Activated T-cell treated with anti-CD3 and anti-CD28 coated beads, Interleukin-2, amount 50 U/mL, for 24 hours (primary cell): ENCODE results near the gene PFKFB1.
"Not testable (repeated sequence)": the region's sequence is repeated elsewhere in the genome, so short reads cannot be mapped to it uniquely, and the experiment has no call there.

Experiments
- DNase-seq: peaks from one replicate; pipeline ENCODE4 v3.0.0-alpha.2; 2020
- H3K27ac Mint-ChIP-seq: 2 replicates; pipeline ENCODE4 v1.8.0; 2020; ENCODE audit warnings: mild to moderate bottlenecking, mixed read lengths
- H3K27me3 Mint-ChIP-seq: 2 replicates; pipeline ENCODE4 v1.8.0; 2020; ENCODE audit warnings: mixed read lengths
- H3K36me3 Mint-ChIP-seq: 2 replicates; pipeline ENCODE4 v1.8.0; 2020; ENCODE audit warnings: low read depth, mixed read lengths
- H3K4me1 Mint-ChIP-seq: 2 replicates; pipeline ENCODE4 v1.8.0; 2020; ENCODE audit warnings: low read depth, mixed read lengths
- H3K4me3 Mint-ChIP-seq: 2 replicates; pipeline ENCODE4 v1.8.0; 2020; ENCODE audit warnings: mild to moderate bottlenecking, moderate library complexity, mixed read lengths
- H3K9me3 Mint-ChIP-seq: 2 replicates; pipeline ENCODE4 v1.8.0; 2020; ENCODE audit warnings: mixed read lengths

PFKFB1 gene

GRCh38 chrX:55006827-55007621, 13.0 kb upstream of the PFKFB1 start:
- H3K27ac Mint-ChIP-seq: no peak overlapping the region
- DNase-seq: no peak
- peaks cover 23% of the 10 kb centered on the region for H3K4me1 Mint-ChIP-seq
- peaks cover 52% of the 10 kb centered on the region for H3K36me3 Mint-ChIP-seq
- no peak overlapping the region for H3K4me3 Mint-ChIP-seq
- no peaks in the 10 kb centered on the region for H3K9me3 Mint-ChIP-seq
- H3K27me3 Mint-ChIP-seq: peaks cover 18% of the 10 kb centered on the region

- Mint-ChIP-seq H3K4me3 (no peak overlapping the region), H3K27me3 (peaks cover 18% of the 10 kb centered on the region), H3K36me3 (peaks cover 66% of the 10 kb centered on the region), H3K9me3 (no peaks in the 10 kb centered on the region), H3K4me1 (peaks cover 27% of the 10 kb centered on the region), H3K27ac (no peak overlapping the region)
- no peak for DNase-seq
Observed at GRCh38 chrX:55005256-55005655, 11.3 kb upstream of the PFKFB1 start.

GRCh38 chrX:55004231-55004630, 10.2 kb upstream of the PFKFB1 start:
- Mint-ChIP-seq H3K4me1 (peaks cover 29% of the 10 kb centered on the region), H3K4me3 (no peak overlapping the region)

GRCh38 chrX:54999717-55000598, 6.0 kb upstream of the PFKFB1 start, which contains the start of gene APEX2:
TSS of gene APEX2 (plus strand) at chrX:55000363. CDS start at chrX:55000423, 60 bp downstream.
- H3K36me3 Mint-ChIP-seq: peaks cover 43% of the 10 kb centered on the region
- no peaks in the 10 kb centered on the region for H3K27me3 Mint-ChIP-seq
- peak within 1 kb of the TSS; percentile 89 for H3K4me3 Mint-ChIP-seq
- DNase-seq: peak; percentile 87
- peak within 1 kb of the TSS; percentile 93 for H3K27ac Mint-ChIP-seq
- peaks cover 15% of the 10 kb centered on the region for H3K4me1 Mint-ChIP-seq
- no peaks in the 10 kb centered on the region for H3K9me3 Mint-ChIP-seq

More at GRCh38 chrX:55004231-55004630, 10.2 kb upstream of the PFKFB1 start:
- Mint-ChIP-seq H3K36me3 (peaks cover 68% of the 10 kb centered on the region), H3K27me3 (peaks cover 18% of the 10 kb centered on the region), H3K27ac (no peak overlapping the region), H3K9me3 (no peaks in the 10 kb centered on the region)
- no peak for DNase-seq

GRCh38 chrX:54995621-54996020, 1.6 kb upstream of the PFKFB1 start:
- peaks cover 21% of the 10 kb centered on the region for H3K27me3 Mint-ChIP-seq

GRCh38 chrX:54994668-54995351, 822 bp upstream of the PFKFB1 start:
- H3K4me1 Mint-ChIP-seq: peaks cover 2% of the 10 kb centered on the region
- H3K27me3 Mint-ChIP-seq: peaks cover 21% of the 10 kb centered on the region
- no peak for DNase-seq
- H3K4me3 Mint-ChIP-seq: no peak overlapping the region
- no peak overlapping the region for H3K27ac Mint-ChIP-seq
- no peaks in the 10 kb centered on the region for H3K36me3 Mint-ChIP-seq
- no peaks in the 10 kb centered on the region for H3K9me3 Mint-ChIP-seq

More at GRCh38 chrX:54995621-54996020, 1.6 kb upstream of the PFKFB1 start:
- peaks cover 5% of the 10 kb centered on the region for H3K36me3 Mint-ChIP-seq
- DNase-seq: no peak
- peaks cover 2% of the 10 kb centered on the region for H3K4me1 Mint-ChIP-seq
- no peaks in the 10 kb centered on the region for H3K9me3 Mint-ChIP-seq
- no peak overlapping the region for H3K4me3 Mint-ChIP-seq
- H3K27ac Mint-ChIP-seq: no peak overlapping the region

- no peaks in the 10 kb centered on the region for H3K36me3 Mint-ChIP-seq
- H3K27ac Mint-ChIP-seq: no peak overlapping the region
- DNase-seq: no peak
- peaks cover 25% of the 10 kb centered on the region for H3K27me3 Mint-ChIP-seq
- no peaks in the 10 kb centered on the region for H3K4me1 Mint-ChIP-seq
- no peaks in the 10 kb centered on the region for H3K9me3 Mint-ChIP-seq
- H3K4me3 Mint-ChIP-seq: no peak overlapping the region
Observed at GRCh38 chrX:54992911-54993622, 921 bp downstream of the PFKFB1 start.

GRCh38 chrX:54991706-54992105, 2.3 kb downstream of the PFKFB1 start:
- DNase-seq: no peak
- Mint-ChIP-seq H3K9me3 (no peaks in the 10 kb centered on the region), H3K4me1 (no peaks in the 10 kb centered on the region), H3K27ac (no peak overlapping the region), H3K27me3 (peaks cover 29% of the 10 kb centered on the region), H3K36me3 (no peaks in the 10 kb centered on the region), H3K4me3 (no peak overlapping the region)

- not testable (repeated sequence) for H3K9me3 Mint-ChIP-seq, DNase-seq, H3K36me3 Mint-ChIP-seq, H3K4me1 Mint-ChIP-seq, H3K4me3 Mint-ChIP-seq, H3K27ac Mint-ChIP-seq
- peaks cover 42% of the 10 kb centered on the region for H3K27me3 Mint-ChIP-seq
Observed at GRCh38 chrX:54983306-54983705, 10.7 kb downstream of the PFKFB1 start.

GRCh38 chrX:54980334-54980733, 13.7 kb downstream of the PFKFB1 start:
- no peaks in the 10 kb centered on the region for H3K4me1 Mint-ChIP-seq
- H3K36me3 Mint-ChIP-seq: no peaks in the 10 kb centered on the region
- H3K9me3 Mint-ChIP-seq: peaks cover 3% of the 10 kb centered on the region
- H3K4me3 Mint-ChIP-seq: no peak overlapping the region
- H3K27ac Mint-ChIP-seq: no peak overlapping the region
- peaks cover 52% of the 10 kb centered on the region for H3K27me3 Mint-ChIP-seq
- DNase-seq: no peak

GRCh38 chrX:54979432-54979831, 14.6 kb downstream of the PFKFB1 start:
- Mint-ChIP-seq H3K27me3 (peaks cover 51% of the 10 kb centered on the region), H3K36me3 (no peaks in the 10 kb centered on the region), H3K4me3 (no peak overlapping the region), H3K27ac (no peak overlapping the region), H3K9me3 (peaks cover 3% of the 10 kb centered on the region), H3K4me1 (no peaks in the 10 kb centered on the region)
- no peak for DNase-seq

GRCh38 chrX:54978448-54978847, 15.5 kb downstream of the PFKFB1 start:
- Mint-ChIP-seq H3K4me3 (no peak overlapping the region), H3K27ac (no peak overlapping the region), H3K4me1 (no peaks in the 10 kb centered on the region), H3K27me3 (peaks cover 51% of the 10 kb centered on the region), H3K36me3 (no peaks in the 10 kb centered on the region), H3K9me3 (peaks cover 3% of the 10 kb centered on the region)
- no peak for DNase-seq

GRCh38 chrX:54977387-54977786, 16.6 kb downstream of the PFKFB1 start:
- DNase-seq: no peak
- H3K36me3 Mint-ChIP-seq: no peaks in the 10 kb centered on the region
- H3K4me1 Mint-ChIP-seq: no peaks in the 10 kb centered on the region
- no peak overlapping the region for H3K4me3 Mint-ChIP-seq
- H3K27me3 Mint-ChIP-seq: peaks cover 54% of the 10 kb centered on the region
- H3K9me3 Mint-ChIP-seq: no peaks in the 10 kb centered on the region
- no peak overlapping the region for H3K27ac Mint-ChIP-seq
